HepG2 (cell line): Measurements from ENCODE around the gene OR4K14. TPM values are rescaled to one million over a fixed set of nuclear protein-coding genes. Genes with fewer than 3 reads are reported as not detected.

Experiments used
- ATAC-seq: fragments of 200-7000 bp; cut with Tn5 transposase; 3 replicates; pipeline ENCODE4 v1.9.1; 2020; ENCODE audit warnings: mild to moderate bottlenecking, moderate library complexity
- BruUV-seq: library from RNA; stranded (reverse); fragments of 400-500 nt; replicated peaks from 2 replicates; lab custom pipeline; 2021; lab: Mats Ljungman, UMichigan
- CTCF ChIA-PET: fragments of 300-600 bp; formaldehyde crosslinking; extraction: SDS; loops from one replicate; lab custom pipeline; 2021; ENCODE audit warnings: low total read pairs, inconsistent platforms, low intra/inter-chr PET ratio; lab: Yijun Ruan, JAX
- POLR2A ChIA-PET: fragments of 350-600 bp; sonication (Branson Sonifier 250); formaldehyde crosslinking; loops from one replicate; lab custom pipeline; 2020; ENCODE audit warnings: antibody characterized with exemption, inconsistent platforms; lab: Yijun Ruan, JAX
- DNase-seq: peaks from one replicate; pipeline ENCODE4 v3.0.0-alpha.2; 2015; ENCODE audit warnings: low spot score
- FAIRE-seq: peaks from 3 replicates; lab custom pipeline; 2011; peaks lifted over from hg19 to GRCh38; lab: Jason Lieb, UNC
- H2AFZ ChIP-seq: one replicate; pipeline ENCODE4 v1.6.1; 2011; ENCODE audit warnings: low read length, inconsistent platforms
- H3K27ac ChIP-seq: fragments of 300-600 bp; 3 replicates; pipeline ENCODE4 v1.8.0; 2011; ENCODE audit warnings: mixed run types, mild to moderate bottlenecking, mixed read lengths, low read length, inconsistent platforms; ENCODE audit not compliant: insufficient read depth; ENCODE audit errors: extremely low read length
- H3K27me3 ChIP-seq, 2 experiments: fragments of 200-600 bp in 1 of 2; 2 replicates in 1 of 2; 3 replicates in 1 of 2; pipeline versions ENCODE4 v1.6.0 to v1.8.0; 2011; ENCODE audit warnings: low read length in 2 of 2, mild to moderate bottlenecking in 2 of 2, moderate library complexity in 2 of 2, inconsistent platforms in 1 of 2; ENCODE audit not compliant: insufficient read depth in 2 of 2, control insufficient read depth in 1 of 2
- H3K36me3 ChIP-seq, 2 experiments: fragments of 200-600 bp in 1 of 2; replicated peaks in 1 of 2; 2 replicates in 1 of 2; 3 replicates in 1 of 2; pipeline versions ENCODE4 v1.5.1 to v1.8.0; 2011; ENCODE audit warnings: low read length in 2 of 2, inconsistent platforms in 1 of 2; ENCODE audit not compliant: insufficient read depth in 2 of 2, control insufficient read depth in 1 of 2
- H3K4me1 ChIP-seq: 2 replicates; pipeline ENCODE4 v1.5.1; 2012; ENCODE audit warnings: low read length, inconsistent platforms; ENCODE audit not compliant: insufficient read depth
- H3K4me2 ChIP-seq: 2 replicates; pipeline ENCODE4 v1.6.0; 2011; ENCODE audit warnings: low read depth, low read length, inconsistent platforms
- H3K4me3 ChIP-seq, 3 experiments: fragments of 200-600 bp in 1 of 3; sonication (generic), shearing (Covaris generic) in 1 of 3; replicated peaks in 1 of 3; 2 replicates each; pipeline ENCODE4 v1.5.1; 2011 to 2016; ENCODE audit warnings: low read length in 3 of 3, inconsistent platforms in 2 of 3, low read depth in 2 of 3, mild to moderate bottlenecking in 2 of 3, control low read depth in 1 of 3, mixed read lengths in 1 of 3; ENCODE audit not compliant: insufficient read depth in 1 of 3
- H3K79me2 ChIP-seq: one replicate; pipeline ENCODE4 v1.6.1; 2011; ENCODE audit warnings: low read length, inconsistent platforms; ENCODE audit not compliant: insufficient read depth
- H3K9ac ChIP-seq: 2 replicates; pipeline ENCODE4 v1.6.0; 2011; ENCODE audit warnings: mild to moderate bottlenecking, low read depth, low read length, inconsistent platforms; ENCODE audit not compliant: insufficient read depth
- H3K9me3 ChIP-seq: 2 replicates; pipeline ENCODE4 v1.5.1; 2012; ENCODE audit warnings: mild to moderate bottlenecking, low read length
- H4K20me1 ChIP-seq: 2 replicates; pipeline ENCODE4 v1.6.0; 2011; ENCODE audit warnings: inconsistent platforms, mild to moderate bottlenecking, low read length, moderate library complexity; ENCODE audit not compliant: insufficient read depth
- ADNP ChIP-seq: sonication (generic); formaldehyde crosslinking; IDR thresholded peaks from 2 replicates; pipeline ENCODE4 v1.4.0; 2020; ENCODE audit warnings: missing genetic modification reagents
- ASH2L ChIP-seq: fragments of 300-600, 200-600 bp; sonication (generic); IDR thresholded peaks from 2 replicates; pipeline ENCODE4 v1.7.0; 2017; ENCODE audit warnings: low read depth, mild to moderate bottlenecking, moderate library complexity, mixed read lengths, low read length; ENCODE audit not compliant: insufficient read length
- GATAD1 ChIP-seq: IDR thresholded peaks from 2 replicates; pipeline ENCODE4 v1.6.1; 2016; ENCODE audit warnings: missing genetic modification reagents, missing compliant biosample characterization
- NFAT5 ChIP-seq: sonication (generic); formaldehyde crosslinking; IDR thresholded peaks from 2 replicates; pipeline ENCODE4 v1.4.0; 2020; ENCODE audit warnings: missing genetic modification reagents
- NFE2 ChIP-seq: sonication (generic); formaldehyde crosslinking; IDR thresholded peaks from 2 replicates; pipeline ENCODE4 v1.4.0; 2020; ENCODE audit warnings: missing genetic modification reagents
- RAD51 ChIP-seq: fragments of 450-650 bp; IDR thresholded peaks from 2 replicates; pipeline ENCODE4 v1.6.1; 2016; ENCODE audit warnings: borderline replicate concordance
- SMC3 ChIP-seq: IDR thresholded peaks from 2 replicates; pipeline ENCODE4 v1.6.1; 2011; ENCODE audit warnings: low read length, improper control_type of control experiment
- TBP ChIP-seq: sonication (generic); formaldehyde crosslinking; IDR thresholded peaks from 2 replicates; pipeline ENCODE4 v1.5.0; 2020; ENCODE audit warnings: missing genetic modification reagents
- TFE3 ChIP-seq: IDR thresholded peaks from 2 replicates; pipeline ENCODE4 v1.6.1; 2016
- TOPORS ChIP-seq: sonication (generic); formaldehyde crosslinking; IDR thresholded peaks from 2 replicates; pipeline ENCODE4 v1.8.0; 2023; ENCODE audit warnings: mild to moderate bottlenecking, missing genetic modification reagents
- ZBTB14 ChIP-seq: sonication (generic); formaldehyde crosslinking; IDR thresholded peaks from 2 replicates; pipeline ENCODE4 v1.4.0; 2020; ENCODE audit warnings: missing genetic modification reagents
- ZNF180 ChIP-seq: sonication (generic); formaldehyde crosslinking; IDR thresholded peaks from 2 replicates; pipeline ENCODE4 v1.4.0; 2020; ENCODE audit warnings: low read depth, missing genetic modification reagents, borderline replicate concordance
- ZNF225 ChIP-seq: sonication (generic); formaldehyde crosslinking; IDR thresholded peaks from 2 replicates; pipeline ENCODE4 v1.4.0; 2020; ENCODE audit warnings: mild to moderate bottlenecking, missing genetic modification reagents
- ZNF337 ChIP-seq: sonication (generic); formaldehyde crosslinking; IDR thresholded peaks from 2 replicates; pipeline ENCODE4 v1.5.1; 2020; ENCODE audit warnings: missing genetic modification reagents, low read depth, mild to moderate bottlenecking, borderline replicate concordance
- ZZZ3 ChIP-seq: sonication (generic); formaldehyde crosslinking; IDR thresholded peaks from 2 replicates; pipeline ENCODE4 v1.4.0; 2020; ENCODE audit warnings: missing genetic modification reagents, mild to moderate bottlenecking, borderline replicate concordance
- WGBS: methylation state at CpG from one replicate; pipeline ENCODE4 v1.1.6; 2017; ENCODE audit warnings: low lambda C conversion rate; 5-methylcytosine and 5-hydroxymethylcytosine counted together
- in situ Hi-C: cut with HindIII; loops from 2 replicates; pipeline ENCODE4 v1.10.0; 2017; ENCODE audit warnings: low pct_unique_long_range_greater_than_20kb; ENCODE audit not compliant: extremely low pct_ligation_motif_present
- intact Hi-C: fragments of 100-400 bp; cut with micrococcal nuclease; formaldehyde crosslinking; loops from one replicate; pipeline ENCODE4 v1.10.0; 2022; ENCODE audit not compliant: unreplicated experiment
- polyA plus RNA-seq, 8 experiments: library from polyadenylated mRNA; depleted of rRNA in 3 of 8; stranded (reverse) in 7 of 8; unstranded in 1 of 8; fragments of >200 nt; fragmentation: Illumina TruSeq in 4 of 8; extraction: Trizol in 4 of 8; gene quantifications; 2 replicates each; pipeline versions ENCODE4 v1.2.1 to v1.2.3, GENCODE V29; 2011 to 2016; ENCODE audit warnings: low read depth in 4 of 8, missing spikeins in 1 of 8, mixed read lengths in 1 of 8; ENCODE audit not compliant: insufficient read depth in 1 of 8
- total RNA-seq, 5 experiments: library from RNA; depleted of rRNA; stranded (reverse); fragments of >200 nt; fragmentation: Illumina TruSeq; extraction: Trizol; gene quantifications; 2 replicates each; pipeline ENCODE4 v1.2.3, GENCODE V29; 2016; ENCODE audit warnings: low read depth in 1 of 5

OR4K14 gene
- total and polyA plus RNA-seq, 2 of the 13 experiments (the other 11 are each of a cell fraction or from before 2014, with no cell fraction given) = not detected

- 33% methylated on average over 4 of the region's 5 CpGs for WGBS
- no peak for DNase-seq
- no TSS peak for BruUV-seq
- TF ChIP-seq NFE2 (CRISPR knock-in tag) (no peak), GATAD1 (no peak), TFE3 (CRISPR knock-in tag) (no peak), NFAT5 (CRISPR knock-in tag) (no peak), TOPORS (CRISPR knock-in tag) (no peak), ASH2L (no peak), ADNP (no peak), ZZZ3 (no peak), ZNF337 (CRISPR knock-in tag) (no peak), SMC3 (no peak), RAD51 (no peak), ZNF225 (CRISPR knock-in tag) (no peak), ZBTB14 (CRISPR knock-in tag) (no peak), TBP (CRISPR knock-in tag) (no peak), ZNF180 (CRISPR knock-in tag) (no peak)
Measured at GRCh38 chr14:20044243-20044642, 25.1 kb upstream of the OR4K14 start.

More at GRCh38 chr14:20044243-20044642, 25.1 kb upstream of the OR4K14 start:
- intact Hi-C loops = no loop called here
- ChIA-PET POLR2A (no interaction called here), CTCF (no interaction called here)
- H3K4me1 ChIP-seq = no peaks in the 10 kb centered on the region
- H3K4me3 ChIP-seq = no peak overlapping the region
- no peaks in the 10 kb centered on the region for H4K20me1 ChIP-seq
- H2AFZ ChIP-seq = no peak overlapping the region
- in situ Hi-C loops = no loop called here
- ATAC-seq (no peak), FAIRE-seq (no peak)
- no peak overlapping the region for H3K27ac ChIP-seq
- no peak overlapping the region for H3K4me2 ChIP-seq
- no peaks in the 10 kb centered on the region for H3K79me2 ChIP-seq
- H3K36me3 ChIP-seq = no peaks in the 10 kb centered on the region
- H3K27me3 ChIP-seq = no peaks in the 10 kb centered on the region
- H3K9me3 ChIP-seq = no peaks in the 10 kb centered on the region
- H3K9ac ChIP-seq = no peak overlapping the region
